CD4-positive, alpha-beta T cell treated with Interleukin-12 subunit alpha and Interleukin-12 subunit beta, for 1 hour (primary cell): ENCODE data around the gene CFAP100.

ENCODE experiments used
- DNase-seq: peaks from one replicate; pipeline ENCODE4 v3.0.0-alpha.2; 2020

Gene CFAP100

DNA sequence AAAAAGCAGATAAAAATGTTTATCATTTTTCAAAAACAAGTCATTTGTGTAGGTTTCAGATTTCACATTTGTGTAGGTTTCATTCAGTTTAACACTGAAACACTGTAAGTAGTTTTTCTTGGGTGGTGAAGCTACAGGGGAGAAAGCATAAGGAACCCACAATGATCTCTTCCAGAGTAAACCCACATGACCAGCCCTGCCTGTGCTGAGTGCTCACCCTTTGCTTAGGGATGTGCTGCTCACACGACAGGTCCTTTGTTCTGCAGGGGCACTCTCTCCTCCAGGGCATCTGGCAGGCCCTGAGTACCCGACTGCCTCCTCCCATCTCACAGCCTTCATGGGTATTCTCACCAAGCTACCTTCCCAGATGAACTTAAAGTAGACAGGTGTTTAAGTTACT lies 52.1 kb downstream of the CFAP100 start:
- no peak for DNase-seq

DNA sequence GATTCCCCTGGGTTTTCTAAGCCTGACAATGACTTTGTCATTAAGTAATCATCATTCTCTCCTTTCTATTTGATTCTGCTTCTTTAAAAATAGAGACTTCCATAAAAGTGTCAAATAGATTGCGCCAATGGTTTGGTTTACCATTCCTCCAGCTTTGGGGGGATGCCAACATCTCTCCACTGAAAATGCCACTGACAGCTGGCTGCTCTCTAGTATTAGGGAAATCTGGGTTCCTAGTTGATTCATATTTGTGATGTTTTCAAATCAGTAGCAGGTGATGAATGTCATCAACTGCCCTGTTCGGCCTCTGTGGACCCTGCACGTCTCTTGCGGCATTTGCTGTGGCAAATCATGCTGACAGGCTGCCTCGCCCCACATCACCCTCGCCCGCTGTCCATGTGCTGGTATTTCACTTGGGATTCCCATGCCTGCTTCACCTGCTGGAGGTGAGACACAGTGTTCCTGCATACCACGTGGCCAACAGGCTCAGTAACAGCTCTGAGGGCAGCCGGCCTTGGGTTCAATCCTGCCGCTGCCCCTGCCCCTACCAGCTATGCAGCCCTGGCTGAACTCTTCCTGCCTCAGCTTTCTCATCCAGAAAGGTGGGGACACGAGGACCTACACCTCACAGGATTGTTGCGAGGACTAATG lies 52.9 kb downstream of the CFAP100 start:
- no peak for DNase-seq

DNA sequence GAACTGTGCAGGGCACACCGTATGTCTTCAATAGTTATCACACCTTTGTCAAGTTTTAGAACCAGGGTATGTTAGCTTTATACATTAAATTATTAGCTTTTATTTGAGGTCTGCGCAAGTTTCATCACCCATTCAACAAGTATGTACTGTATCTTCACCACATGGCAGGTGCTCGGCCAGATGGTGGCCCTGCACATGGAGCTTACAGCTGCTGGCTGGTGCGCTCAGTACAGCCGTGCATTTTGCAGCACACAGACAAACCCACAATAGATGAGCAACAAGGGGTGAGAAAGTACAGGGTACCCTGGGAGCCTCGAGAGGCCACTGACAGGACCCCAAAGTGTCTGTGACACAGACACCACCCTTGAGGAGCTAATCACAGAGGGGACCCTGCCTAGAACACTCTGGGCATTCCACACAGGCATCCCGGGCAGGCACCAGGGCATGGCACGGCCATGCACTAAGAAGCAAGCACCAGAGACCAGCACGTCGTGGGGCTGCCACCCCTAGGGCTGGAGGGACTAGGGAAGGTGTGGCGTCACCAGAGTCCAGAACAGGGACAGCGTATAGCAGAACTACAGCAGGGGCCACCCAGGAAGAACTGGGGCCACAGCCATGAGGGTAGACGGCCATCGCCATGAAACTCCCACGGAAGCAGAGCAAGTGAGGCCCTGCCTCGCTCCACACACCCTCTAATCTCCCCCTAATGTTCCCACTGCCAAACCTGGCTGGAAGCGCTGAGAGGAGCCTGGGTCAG lies 53.6 kb downstream of the CFAP100 start:
- DNase-seq: no peak

DNA sequence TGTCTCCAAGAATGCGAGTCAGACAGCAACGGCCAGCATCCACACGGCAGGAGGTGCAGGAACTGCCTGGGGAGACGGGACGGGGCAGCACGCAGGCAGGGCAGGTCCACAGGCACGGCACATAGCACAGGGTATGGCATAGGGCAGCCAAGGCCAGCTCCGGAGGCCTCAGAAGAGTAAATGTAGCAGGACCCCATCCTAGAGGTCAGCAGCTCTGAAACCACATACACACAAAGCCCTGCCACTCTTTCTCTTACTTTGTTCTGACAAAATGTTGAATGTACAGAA lies 54.1 kb downstream of the CFAP100 start:
- DNase-seq: no peak

DNA sequence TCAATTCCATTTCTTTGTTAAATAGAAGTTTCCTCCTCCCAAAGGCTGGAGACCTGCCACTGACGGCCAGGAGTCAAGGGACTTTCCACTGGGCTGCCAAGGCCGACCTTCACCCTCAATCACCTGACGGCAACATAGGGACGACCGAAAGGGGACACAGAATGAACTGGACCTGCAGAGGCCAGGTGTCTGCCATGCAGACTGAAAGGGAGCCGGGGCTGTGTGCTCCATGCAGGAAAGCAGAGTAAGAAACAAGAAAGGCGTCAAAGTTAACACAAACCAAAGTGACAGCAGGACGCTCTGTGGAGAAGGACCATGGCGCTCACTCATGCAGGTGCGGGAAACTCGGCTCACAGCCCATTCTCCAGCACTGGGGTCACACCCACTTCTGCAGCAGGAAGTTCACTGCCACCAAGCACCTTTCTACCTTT lies 54.9 kb downstream of the CFAP100 start:
- no peak for DNase-seq

DNA sequence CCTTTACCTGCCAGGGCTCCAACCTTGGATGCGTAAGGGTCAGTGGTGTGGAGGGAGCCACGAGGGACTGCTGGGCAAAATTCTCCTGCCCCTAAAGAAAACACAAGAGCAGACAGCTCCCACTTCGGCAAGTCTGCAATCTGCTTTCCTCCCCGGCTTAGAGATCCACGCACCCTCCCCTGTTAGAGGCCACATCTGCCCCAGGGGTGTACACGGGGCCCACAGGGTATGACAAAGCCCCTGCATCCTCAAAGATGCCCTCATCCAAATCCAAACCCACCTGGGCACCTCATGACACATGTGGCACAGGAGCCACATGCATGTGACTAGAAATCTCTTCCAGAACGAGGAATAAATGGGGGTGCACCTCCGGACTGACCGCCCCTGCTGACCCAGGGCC lies 55.5 kb downstream of the CFAP100 start:
- DNase-seq: no peak

DNA sequence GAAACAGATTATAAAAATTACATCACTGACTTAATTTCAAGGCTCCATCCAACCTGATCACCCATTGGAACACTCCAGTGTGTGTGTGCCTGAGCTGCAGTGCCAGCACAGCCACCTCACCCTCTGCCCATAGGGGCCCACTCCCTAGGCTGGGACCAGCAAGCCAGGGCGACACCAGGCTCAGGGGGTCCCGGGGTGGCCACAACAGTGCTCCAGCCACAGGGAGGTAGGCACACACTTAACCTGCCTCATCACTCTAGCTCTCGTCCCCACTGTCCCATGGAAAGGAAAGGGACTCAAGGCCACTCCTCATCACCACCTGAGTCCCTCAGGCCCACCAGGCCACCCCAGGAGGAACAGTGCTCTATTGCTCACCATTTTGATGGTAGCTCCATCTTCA lies 56.0 kb downstream of the CFAP100 start:
- DNase-seq: no peak

DNA sequence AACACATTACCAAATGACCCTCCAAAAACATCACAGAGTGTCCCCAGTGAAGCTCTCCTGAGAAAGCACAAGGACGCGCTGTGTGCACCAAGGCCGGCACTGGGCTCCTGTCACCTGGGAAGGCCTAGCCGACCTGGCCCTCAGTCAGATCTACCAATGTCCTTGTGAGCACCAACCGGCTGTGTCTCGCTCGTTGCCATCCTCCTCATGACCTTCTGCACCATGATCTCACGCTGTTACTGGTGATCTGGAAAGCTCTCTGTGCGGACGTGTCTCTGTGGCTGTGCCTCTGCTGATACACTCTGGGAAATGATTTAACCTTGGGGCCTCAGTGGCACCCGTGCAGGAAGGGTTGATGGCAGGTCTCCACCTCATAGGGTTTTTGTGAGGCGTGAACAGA lies 56.8 kb downstream of the CFAP100 start:
- DNase-seq: no peak

DNA sequence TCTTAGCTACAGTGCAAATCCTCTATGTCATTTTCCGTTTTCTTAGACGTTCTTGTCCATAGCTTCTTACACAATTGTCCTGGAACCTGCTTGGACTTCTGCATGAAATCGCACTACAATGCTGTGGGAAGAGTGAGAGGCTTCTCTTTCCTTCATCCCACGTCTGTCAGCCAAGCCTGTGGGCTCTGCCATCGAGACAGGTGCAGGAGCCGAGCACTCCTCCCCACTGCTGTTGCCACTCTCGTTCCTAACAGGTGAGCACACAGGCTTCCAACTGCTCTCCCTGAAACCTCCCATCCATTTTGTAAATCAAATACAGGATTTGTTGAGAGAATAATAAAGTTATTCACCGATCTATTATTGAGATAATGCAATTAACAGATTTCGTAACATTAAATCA lies 57.5 kb downstream of the CFAP100 start:
- no peak for DNase-seq

DNA sequence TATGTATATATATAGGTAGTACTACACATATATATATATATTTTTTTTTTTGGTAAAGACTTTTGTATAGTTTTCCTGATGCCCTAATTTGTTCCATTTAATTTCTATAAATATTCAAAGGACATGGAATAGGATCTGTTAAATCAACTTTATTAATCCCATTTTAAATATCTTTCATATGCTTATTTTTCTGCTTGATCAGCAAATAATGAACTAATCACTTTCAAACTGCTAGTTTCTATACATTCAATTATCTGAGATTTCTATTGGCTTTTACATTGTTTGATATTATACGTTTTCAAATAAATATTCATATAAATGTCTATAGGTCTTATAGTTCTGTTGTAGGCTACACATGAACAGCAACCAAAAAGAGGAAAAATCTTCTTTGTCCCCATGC lies 59.3 kb downstream of the CFAP100 start:
- no peak for DNase-seq

DNA sequence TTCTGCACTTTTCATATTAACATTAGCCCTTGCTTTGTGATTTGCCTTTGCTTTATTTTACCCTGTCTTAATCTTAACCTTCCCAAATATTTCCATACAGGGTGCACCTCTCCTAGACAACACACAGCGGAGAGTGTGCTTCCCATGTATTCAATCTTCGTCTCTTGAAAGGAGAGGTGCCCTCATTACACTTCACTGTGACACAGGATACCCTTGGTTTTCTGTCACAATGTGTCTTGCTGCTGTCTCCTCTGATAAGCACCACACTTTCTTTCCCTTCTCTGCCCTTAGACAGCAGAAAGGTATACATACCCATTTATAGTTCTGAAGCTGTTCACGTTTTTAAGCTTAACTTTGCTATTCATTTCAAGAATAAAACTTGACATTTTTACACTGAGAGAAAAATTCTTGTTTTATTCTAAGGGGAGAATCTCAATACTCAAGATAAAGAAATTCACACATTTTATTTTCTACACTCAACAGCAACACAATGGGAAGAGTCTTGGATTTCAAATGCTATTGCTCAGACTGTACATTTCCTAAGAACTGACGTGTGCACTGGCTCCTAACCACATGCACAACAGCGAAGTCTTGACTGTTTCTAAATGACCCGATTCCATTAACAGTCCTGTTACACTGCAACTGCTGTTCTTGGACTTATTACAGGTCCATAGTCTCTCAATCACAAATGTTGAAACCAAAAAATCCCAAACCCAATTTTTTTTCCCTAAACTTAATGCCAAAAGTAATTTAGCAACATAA lies 59.9 kb downstream of the CFAP100 start:
- DNase-seq: no peak

DNA sequence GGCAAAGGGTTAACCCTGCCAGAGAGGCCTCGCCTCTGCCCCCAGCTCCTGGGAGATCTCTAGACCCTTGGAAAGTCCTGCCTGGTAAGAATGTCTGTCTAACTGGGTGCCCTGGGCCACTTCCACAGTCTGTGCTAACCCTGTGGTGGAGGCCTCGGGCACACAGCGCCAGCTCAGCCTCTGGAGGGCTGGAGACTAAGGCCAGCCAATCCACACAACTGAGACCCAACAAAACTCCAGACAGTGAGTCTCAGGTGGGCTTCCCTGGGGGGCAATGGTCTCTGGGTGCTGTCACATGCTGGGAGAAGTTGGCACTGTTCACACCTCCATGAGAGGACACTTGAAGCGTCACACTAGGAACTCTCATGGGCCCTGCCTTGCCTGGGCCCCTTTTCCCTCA lies 61.5 kb downstream of the CFAP100 start:
- DNase-seq: no peak

DNA sequence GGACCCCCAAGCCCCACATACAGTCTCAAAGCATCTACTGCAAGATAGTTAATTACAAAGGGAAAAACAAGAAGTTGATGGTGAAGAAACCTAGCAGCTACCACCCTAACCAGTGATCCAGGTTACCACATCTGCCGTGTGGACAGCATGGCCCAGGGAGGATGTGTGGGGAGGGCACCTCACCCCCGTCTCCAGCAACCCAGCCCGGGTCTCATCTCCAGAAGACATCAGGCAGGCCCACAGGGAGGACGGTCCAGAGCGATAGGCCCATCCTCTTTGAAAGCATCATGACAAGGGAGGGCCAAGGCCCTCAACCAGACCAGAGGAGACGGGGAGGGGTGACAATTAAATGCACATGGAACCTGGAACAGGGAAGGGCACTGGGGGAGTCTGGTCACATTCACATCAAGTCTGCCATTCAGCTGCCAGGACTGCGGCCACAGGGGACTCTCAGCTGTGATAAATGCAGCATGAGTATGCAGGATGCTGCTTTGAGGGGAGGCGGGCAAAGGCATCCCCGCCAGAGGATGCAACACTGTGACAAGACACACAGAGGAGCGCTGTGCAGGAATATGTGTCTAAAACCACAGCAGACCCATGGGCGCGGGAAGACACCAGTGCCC lies 62.2 kb downstream of the CFAP100 start:
- no peak for DNase-seq

DNA sequence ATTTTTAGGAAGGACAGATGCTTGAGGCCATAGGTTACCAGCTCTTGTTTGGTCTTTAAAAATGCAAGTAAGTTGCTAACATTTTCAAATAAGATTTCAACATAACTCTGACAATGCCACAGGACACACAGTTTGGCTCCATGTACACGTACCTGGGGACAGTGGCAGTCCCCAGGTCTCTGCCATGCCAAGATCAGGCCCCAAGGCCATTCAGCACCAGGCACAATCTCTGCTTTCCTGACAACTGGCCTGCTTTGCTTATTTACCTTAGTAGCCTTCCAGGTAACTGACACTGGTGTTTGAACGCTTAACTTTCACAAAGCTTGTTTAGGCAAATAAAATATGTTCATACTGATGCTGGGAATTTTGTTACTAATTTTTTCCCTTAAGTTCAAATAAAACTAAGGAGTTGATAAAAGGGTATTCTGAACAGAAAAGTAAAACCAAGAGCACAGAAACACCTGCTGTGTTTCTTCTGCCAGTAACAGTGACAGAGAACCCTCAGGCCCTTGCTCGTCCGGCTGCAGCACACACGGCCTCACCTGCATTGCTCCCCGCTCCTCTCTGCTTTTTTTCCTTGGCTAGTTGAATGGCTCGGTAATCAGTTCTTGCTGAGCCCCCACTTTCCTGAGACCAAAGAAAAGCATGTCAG lies 64.5 kb downstream of the CFAP100 start:
- DNase-seq: no peak

DNA sequence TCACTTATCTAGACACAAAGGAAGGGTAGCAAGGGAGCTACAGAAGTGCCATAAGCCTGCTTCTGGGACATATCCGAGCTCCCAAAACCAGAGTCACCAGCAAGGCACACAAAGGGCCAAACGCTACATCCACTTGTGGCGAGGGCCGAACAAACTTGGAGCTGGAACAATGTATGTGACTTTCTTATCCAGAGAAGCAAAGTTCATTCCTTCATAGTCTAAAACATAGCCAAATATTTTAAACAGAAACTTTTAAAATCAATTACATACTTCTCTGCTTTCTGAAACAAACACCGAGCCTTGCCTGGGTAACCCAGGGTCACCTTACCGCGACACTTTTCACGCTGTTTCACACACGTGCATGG lies 65.0 kb downstream of the CFAP100 start:
- DNase-seq: no peak

DNA sequence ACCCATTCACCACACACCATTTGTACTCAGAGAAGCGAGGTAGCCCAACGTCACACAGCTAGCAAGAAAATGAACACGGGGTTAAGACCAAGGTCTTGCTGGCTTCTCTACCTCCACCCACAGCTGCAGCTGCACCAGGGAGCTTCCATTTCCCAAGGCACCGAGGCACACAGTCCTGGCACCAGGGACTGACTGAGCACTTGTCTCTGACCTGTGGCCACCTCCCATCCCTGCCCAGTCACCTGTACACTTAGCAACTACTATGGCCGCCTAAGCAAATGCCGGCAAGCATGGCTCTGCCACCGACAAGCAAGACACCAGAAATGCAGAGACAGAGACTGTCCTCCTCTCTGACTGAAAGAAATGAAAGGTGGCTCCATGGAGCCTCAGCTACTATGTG lies 65.7 kb downstream of the CFAP100 start:
- DNase-seq: no peak

DNA sequence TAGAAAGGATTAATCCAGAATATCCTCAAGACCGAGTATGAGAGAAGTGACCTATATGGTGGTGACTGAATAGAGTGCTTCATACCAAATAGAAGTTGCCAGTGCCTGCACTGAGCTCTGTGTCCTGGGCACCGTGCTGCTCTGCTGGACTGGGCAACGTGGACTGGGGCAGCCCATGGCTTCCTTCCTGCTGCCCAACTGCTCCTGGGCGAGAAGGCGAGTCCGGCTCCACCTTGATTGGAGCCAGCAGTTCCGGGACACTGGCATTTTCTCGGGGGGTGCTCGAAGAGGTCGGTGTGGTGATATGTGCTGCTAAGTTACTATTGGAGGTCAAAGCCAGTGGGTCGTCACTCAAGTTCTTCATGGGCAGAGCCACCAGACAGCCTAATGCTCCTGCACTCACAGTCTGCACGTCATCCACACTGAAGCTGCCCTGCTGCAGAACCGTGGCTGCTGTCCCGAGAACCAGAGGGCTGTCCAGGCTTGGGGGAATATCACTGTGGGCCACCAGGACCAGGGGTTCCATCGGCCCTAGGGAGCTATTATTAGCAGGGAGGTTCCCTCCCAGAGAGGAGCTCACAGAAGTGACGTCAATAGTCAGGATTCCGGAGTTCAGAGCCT lies 66.9 kb downstream of the CFAP100 start:
- DNase-seq: no peak

DNA sequence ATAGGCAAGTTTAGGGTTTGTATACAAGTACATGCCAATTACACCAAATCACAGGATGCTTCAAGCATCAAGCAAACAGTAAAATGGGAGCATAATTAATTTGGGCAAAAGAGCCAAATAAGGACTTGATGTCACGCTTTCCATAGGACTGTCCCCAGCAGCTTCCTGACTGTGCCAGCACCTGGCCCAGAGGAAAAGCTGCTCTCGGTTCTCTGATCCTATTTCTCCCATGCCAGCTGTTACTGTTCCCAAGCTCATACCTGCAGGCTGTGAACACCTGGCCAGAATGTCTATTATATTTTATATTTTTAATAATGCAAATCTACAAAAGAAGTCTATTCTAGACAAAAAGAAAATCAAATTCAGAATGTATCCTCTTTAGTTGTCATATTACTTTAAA lies 68.8 kb downstream of the CFAP100 start:
- no peak for DNase-seq

DNA sequence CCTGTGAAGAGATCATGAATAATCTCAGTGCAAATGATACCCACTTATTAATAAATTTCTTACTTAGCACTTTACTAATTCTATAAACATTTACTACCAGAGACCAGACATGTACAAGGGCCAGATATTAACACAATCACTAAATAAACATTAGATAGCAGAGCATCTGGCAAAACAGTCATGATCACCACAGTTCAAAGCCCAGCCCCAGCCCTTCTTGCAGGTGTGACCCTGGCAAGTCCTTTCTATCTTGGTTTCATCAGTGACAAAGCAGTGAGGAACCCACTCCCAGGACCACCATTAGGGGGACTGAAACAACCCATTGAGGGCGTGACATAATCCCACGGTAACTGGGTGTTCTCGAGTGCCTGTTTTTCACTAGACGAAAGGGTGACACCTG lies 69.4 kb downstream of the CFAP100 start:
- no peak for DNase-seq

DNA sequence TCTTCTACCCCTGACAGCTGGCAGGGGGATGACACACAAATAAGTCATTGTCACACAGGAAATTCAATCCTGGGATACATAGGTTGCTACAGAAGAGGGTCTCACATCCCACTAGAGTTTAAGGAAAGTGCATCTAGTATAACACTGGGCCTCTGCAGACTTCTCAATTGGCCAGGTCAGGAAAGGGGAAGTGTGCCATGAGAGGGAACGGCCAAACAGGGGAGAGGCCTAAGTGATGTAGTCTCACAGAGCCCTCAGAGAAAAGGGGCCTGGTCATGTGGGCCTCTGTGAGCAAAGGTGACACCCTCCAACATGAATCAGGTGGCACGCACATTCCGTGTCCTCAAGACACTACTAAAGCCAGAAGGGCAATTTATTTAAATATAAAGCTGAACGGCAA lies 69.8 kb downstream of the CFAP100 start:
- DNase-seq: no peak

DNA sequence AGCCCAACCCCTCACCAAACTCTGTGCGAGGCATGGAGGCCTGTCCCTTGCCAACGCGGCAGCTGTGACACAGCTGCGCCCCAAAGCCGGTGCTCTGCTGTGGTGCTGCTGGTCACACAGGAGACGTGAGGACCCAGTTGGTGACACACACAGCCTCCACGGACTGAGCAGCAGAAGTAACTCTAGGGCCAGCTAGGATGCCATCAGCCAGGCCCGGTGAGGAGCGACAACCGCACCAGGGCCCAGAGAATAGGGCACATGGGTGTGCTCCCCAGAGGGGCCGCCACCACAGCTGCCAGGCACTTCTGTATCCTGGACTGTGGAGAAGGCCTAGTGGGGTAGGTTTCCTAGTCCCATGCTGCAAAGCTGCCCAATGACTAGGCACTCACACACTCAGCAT lies 70.3 kb downstream of the CFAP100 start:
- DNase-seq: no peak

DNA sequence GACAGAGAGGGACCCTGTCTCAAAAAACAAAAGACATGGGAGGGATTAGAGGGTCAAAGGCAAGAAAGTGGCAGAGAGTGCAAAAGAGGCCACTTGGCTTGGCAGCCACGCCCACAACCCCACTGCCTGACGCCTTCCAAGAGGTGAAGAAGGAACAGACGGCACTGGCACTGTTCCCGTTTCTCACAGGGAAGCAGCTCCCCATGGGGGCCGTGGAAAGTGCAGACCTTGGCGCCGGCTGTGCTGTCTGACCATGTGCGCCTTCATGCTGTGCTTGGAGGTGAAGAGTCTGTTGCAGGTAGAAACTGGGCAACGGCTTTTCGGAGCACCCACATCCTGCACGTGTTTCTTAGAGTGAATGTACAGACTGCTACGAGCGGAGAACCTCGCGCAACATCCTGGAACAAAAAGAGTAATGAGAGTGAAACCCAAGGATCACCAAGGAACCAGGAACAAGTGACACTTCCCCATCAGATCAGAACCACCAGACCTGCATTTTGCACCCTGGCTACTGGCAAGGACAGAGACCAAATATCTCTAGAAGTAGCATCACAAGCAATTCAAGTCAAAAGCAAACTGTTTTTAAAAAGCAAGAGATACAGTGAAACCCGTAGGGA lies 71.3 kb downstream of the CFAP100 start:
- DNase-seq: no peak
